ENCODE measurements around the gene TMEM132D. TPM values are rescaled to one million over a fixed set of nuclear protein-coding genes. Genes with fewer than 3 reads are reported as not detected.

TMEM132D gene
- total RNA-seq, 1 donor from 2014 or later = 1.1 TPM

GRCh38 chr12:129790331-129790730 is 113.5 kb downstream of the TMEM132D start:
- peaks cover 7% of the 10 kb centered on the region for H3K4me1 ChIP-seq
- H3K4me3 ChIP-seq = no peak overlapping the region
- Mint-ChIP-seq H3K4me1 (peaks cover 10% of the 10 kb centered on the region), H3K36me3 (peaks cover 17% of the 10 kb centered on the region), H3K27me3 (ENCODE audit: insufficient read depth, low read depth) (peaks cover 4% of the 10 kb centered on the region), H3K27ac (no peak overlapping the region), H3K4me3 (no peak overlapping the region), H3K9me3 (peaks cover 34% of the 10 kb centered on the region)
- H3K36me3 ChIP-seq = no peaks in the 10 kb centered on the region
- no peaks in the 10 kb centered on the region for H3K27me3 ChIP-seq
- H3K9me3 ChIP-seq (ENCODE audit: low read depth) = no peaks in the 10 kb centered on the region
- H3K9ac ChIP-seq = no peak overlapping the region
- H3K27ac ChIP-seq = no peak overlapping the region
- TF ChIP-seq EZH2 (IDR thresholded peaks at IDR 0.05) (no peak), EZH2phosphoT487 (IDR thresholded peaks at IDR 0.05) (no peak)
- TF ChIP-seq, protein P1, sequence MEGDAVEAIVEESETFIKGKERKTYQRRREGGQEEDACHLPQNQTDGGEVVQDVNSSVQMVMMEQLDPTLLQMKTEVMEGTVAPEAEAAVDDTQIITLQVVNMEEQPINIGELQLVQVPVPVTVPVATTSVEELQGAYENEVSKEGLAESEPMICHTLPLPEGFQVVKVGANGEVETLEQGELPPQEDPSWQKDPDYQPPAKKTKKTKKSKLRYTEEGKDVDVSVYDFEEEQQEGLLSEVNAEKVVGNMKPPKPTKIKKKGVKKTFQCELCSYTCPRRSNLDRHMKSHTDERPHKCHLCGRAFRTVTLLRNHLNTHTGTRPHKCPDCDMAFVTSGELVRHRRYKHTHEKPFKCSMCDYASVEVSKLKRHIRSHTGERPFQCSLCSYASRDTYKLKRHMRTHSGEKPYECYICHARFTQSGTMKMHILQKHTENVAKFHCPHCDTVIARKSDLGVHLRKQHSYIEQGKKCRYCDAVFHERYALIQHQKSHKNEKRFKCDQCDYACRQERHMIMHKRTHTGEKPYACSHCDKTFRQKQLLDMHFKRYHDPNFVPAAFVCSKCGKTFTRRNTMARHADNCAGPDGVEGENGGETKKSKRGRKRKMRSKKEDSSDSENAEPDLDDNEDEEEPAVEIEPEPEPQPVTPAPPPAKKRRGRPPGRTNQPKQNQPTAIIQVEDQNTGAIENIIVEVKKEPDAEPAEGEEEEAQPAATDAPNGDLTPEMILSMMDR (IDR thresholded peaks at IDR 0.05) = no peak
- H3F3A ChIP-seq (ENCODE audit: low read depth) = no peaks in the 10 kb centered on the region
- DNase-seq (ENCODE audit: low spot score) = no peak
- H4K20me1 ChIP-seq (ENCODE audit: low read depth) = no peaks in the 10 kb centered on the region
- H3K4me2 ChIP-seq = no peak overlapping the region
- no peaks in the 10 kb centered on the region for H3K79me2 ChIP-seq (ENCODE audit: low read depth)
- H2AFZ ChIP-seq (replicated peaks) = no peak overlapping the region

DNA sequence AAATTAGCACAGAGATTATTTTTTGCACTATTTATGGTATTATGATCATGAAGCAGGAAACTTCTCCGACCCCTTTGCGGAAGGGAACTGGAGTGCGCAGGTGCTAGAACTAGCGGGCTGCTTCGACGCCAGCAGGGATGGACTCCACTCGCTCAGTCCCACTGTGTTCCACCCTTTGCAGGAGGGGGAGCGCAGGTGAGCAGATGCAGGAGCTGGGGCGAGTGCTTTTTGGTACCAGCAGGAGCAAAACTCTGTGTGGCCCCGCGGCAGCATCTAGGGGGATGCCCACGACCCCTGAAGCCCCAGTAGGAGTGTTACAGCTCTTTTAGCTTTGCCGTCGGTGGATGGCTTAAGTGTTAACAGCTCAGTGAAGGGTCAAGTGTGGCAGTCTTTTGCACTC is 113.9 kb downstream of the TMEM132D start:
- no peak for DNase-seq (ENCODE audit: low spot score)
- TF ChIP-seq, protein P1 (IDR thresholded peaks at IDR 0.05) = no peak
- no peak for TF ChIP-seq EZH2phosphoT487 (IDR thresholded peaks at IDR 0.05)
- TF ChIP-seq EZH2 (IDR thresholded peaks at IDR 0.05) = no peak
- peaks cover 10% of the 10 kb centered on the region for H3K4me1 Mint-ChIP-seq

GRCh38 chr12:129788506-129789084 is 115.2 kb downstream of the TMEM132D start:
- no peaks in the 10 kb centered on the region for H4K20me1 ChIP-seq (ENCODE audit: low read depth)
- no peak for TF ChIP-seq EZH2phosphoT487 (IDR thresholded peaks at IDR 0.05)
- no peak for TF ChIP-seq EZH2 (IDR thresholded peaks at IDR 0.05)
- TF ChIP-seq, protein P1 (IDR thresholded peaks at IDR 0.05) = no peak
- no peak for DNase-seq (ENCODE audit: low spot score)
- H3K9ac ChIP-seq = no peak overlapping the region
- Mint-ChIP-seq H3K4me1 (peaks cover 10% of the 10 kb centered on the region), H3K4me3 (no peak overlapping the region), H3K9me3 (peaks cover 36% of the 10 kb centered on the region), H3K27me3 (ENCODE audit: insufficient read depth, low read depth) (peaks cover 4% of the 10 kb centered on the region), H3K36me3 (peaks cover 26% of the 10 kb centered on the region), H3K27ac (peak overlapping the region; percentile 21)
- no peaks in the 10 kb centered on the region for H3K27me3 ChIP-seq
- H3K79me2 ChIP-seq (ENCODE audit: low read depth) = no peaks in the 10 kb centered on the region
- no peak overlapping the region for H3K27ac ChIP-seq
- H3K4me3 ChIP-seq = no peak overlapping the region
- no peaks in the 10 kb centered on the region for H3K9me3 ChIP-seq (ENCODE audit: low read depth)
- no peaks in the 10 kb centered on the region for H3K36me3 ChIP-seq
- H3K4me1 ChIP-seq = peaks cover 7% of the 10 kb centered on the region
- no peaks in the 10 kb centered on the region for H3F3A ChIP-seq (ENCODE audit: low read depth)
- H2AFZ ChIP-seq (replicated peaks) = no peak overlapping the region
- H3K4me2 ChIP-seq = no peak overlapping the region

More for the DNA sequence above, 113.9 kb downstream of the TMEM132D start:
- no peak overlapping the region for H3K27ac ChIP-seq
- peaks cover 36% of the 10 kb centered on the region for H3K9me3 Mint-ChIP-seq
- H3K27ac Mint-ChIP-seq = no peak overlapping the region
- H3K79me2 ChIP-seq (ENCODE audit: low read depth) = no peaks in the 10 kb centered on the region
- H3K4me1 ChIP-seq = peaks cover 7% of the 10 kb centered on the region
- no peaks in the 10 kb centered on the region for H4K20me1 ChIP-seq (ENCODE audit: low read depth)
- peaks cover 20% of the 10 kb centered on the region for H3K36me3 Mint-ChIP-seq
- H3K4me2 ChIP-seq = no peak overlapping the region
- no peak overlapping the region for H2AFZ ChIP-seq (replicated peaks)
- H3K4me3 ChIP-seq = no peak overlapping the region
- H3K9ac ChIP-seq = no peak overlapping the region
- H3K27me3 ChIP-seq = no peaks in the 10 kb centered on the region
- no peaks in the 10 kb centered on the region for H3F3A ChIP-seq (ENCODE audit: low read depth)
- peaks cover 4% of the 10 kb centered on the region for H3K27me3 Mint-ChIP-seq (ENCODE audit: insufficient read depth, low read depth)
- no peaks in the 10 kb centered on the region for H3K9me3 ChIP-seq (ENCODE audit: low read depth)
- no peaks in the 10 kb centered on the region for H3K36me3 ChIP-seq
- H3K4me3 Mint-ChIP-seq = no peak overlapping the region
